ENCODE results near the gene SKOR2. TPM values are rescaled to one million over a fixed set of nuclear protein-coding genes. Genes with fewer than 3 reads are reported as not detected.
"Not testable (repeated sequence)": the region's sequence is repeated elsewhere in the genome, so short reads cannot be mapped to it uniquely, and the experiment has no call there.

The SKOR2 gene
- total RNA-seq, 2 donors from 2014 or later = 1.1 TPM; not detected in 1

- Histone ChIP-seq H3K9me3 (no peaks in the 10 kb centered on the region), H3K4me3 (no peak overlapping the region), H3K27me3 (replicated peaks; ENCODE audit: insufficient read depth) (no peaks in the 10 kb centered on the region), H3K36me3 (no peaks in the 10 kb centered on the region), H3K27ac (no peak overlapping the region), H3K4me1 (replicated peaks) (no peaks in the 10 kb centered on the region)
- TF ChIP-seq CTCF (IDR thresholded peaks at IDR 0.05) (no peak), POLR2A (IDR thresholded peaks at IDR 0.05) (no peak), POLR2AphosphoS5 (IDR thresholded peaks at IDR 0.05) (no peak)
- intact Hi-C loops (cut with DNase I) = no loop called here
- WGBS = 85% methylated on average over 5 of the region's 5 CpGs
- DNase-seq (ENCODE audit: low spot score) = no peak
These were observed 66.9 kb downstream of the SKOR2 start for GRCh38 chr18:47184419-47185050.

DNA sequence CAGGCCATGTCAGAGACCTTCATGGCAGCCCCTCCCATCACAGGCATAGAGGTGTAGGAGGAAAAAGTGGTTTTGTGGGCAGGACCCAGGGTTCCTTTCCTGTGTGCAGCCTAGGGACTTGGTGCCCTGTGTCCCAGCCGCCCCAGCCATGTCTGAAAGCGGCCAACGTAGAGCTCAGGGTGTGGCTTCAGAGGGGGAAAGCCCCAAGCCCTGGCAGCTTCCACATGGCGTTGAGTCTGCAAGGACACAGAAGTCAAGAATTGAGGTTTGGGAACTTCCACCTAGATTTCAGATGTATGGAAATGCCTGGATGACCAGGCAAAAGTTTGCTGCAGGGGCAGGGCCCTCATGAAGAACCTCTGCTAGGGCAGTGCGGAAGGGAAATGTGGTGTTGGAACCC lies 69.3 kb downstream of the SKOR2 start:
- intact Hi-C loops (cut with DNase I); DNase-seq (ENCODE audit: low spot score); H3K4me1 ChIP-seq (replicated peaks); H3K9me3 ChIP-seq; H3K4me3 ChIP-seq; H3K27me3 ChIP-seq (replicated peaks; ENCODE audit: insufficient read depth); H3K36me3 ChIP-seq; H3K27ac ChIP-seq: not testable (repeated sequence)
- WGBS = 91% methylated on average over 5 of the region's 5 CpGs

GRCh38 chr18:47180765-47181164 lies 70.7 kb downstream of the SKOR2 start:
- WGBS = 91% methylated on average over 3 of the region's 3 CpGs
- Histone ChIP-seq H3K4me1 (replicated peaks) (no peaks in the 10 kb centered on the region), H3K27ac (no peak overlapping the region), H3K27me3 (replicated peaks; ENCODE audit: insufficient read depth) (no peaks in the 10 kb centered on the region), H3K9me3 (no peaks in the 10 kb centered on the region), H3K4me3 (no peak overlapping the region), H3K36me3 (no peaks in the 10 kb centered on the region)
- intact Hi-C loops (cut with DNase I) = no loop called here
- DNase-seq (ENCODE audit: low spot score) = no peak
- TF ChIP-seq POLR2A (IDR thresholded peaks at IDR 0.05) (no peak), POLR2AphosphoS5 (IDR thresholded peaks at IDR 0.05) (no peak), CTCF (IDR thresholded peaks at IDR 0.05) (no peak)

- Histone ChIP-seq H3K27me3 (replicated peaks; ENCODE audit: insufficient read depth) (no peaks in the 10 kb centered on the region), H3K36me3 (no peaks in the 10 kb centered on the region), H3K4me1 (replicated peaks) (no peaks in the 10 kb centered on the region), H3K9me3 (no peaks in the 10 kb centered on the region), H3K4me3 (no peak overlapping the region), H3K27ac (no peak overlapping the region)
- 24% methylated on average over 4 of the region's 4 CpGs for WGBS
- TF ChIP-seq POLR2A (IDR thresholded peaks at IDR 0.05) (no peak), CTCF (IDR thresholded peaks at IDR 0.05) (no peak), POLR2AphosphoS5 (IDR thresholded peaks at IDR 0.05) (no peak)
- intact Hi-C loops (cut with DNase I) = no loop called here
- no peak for DNase-seq (ENCODE audit: low spot score)
These were observed 71.9 kb downstream of the SKOR2 start for GRCh38 chr18:47179520-47179919.

- intact Hi-C loops (cut with DNase I) = loop anchor here (2.0 kb wide), 1 partner anchor 25 kb away; the partner anchor contains the start of gene HDHD2
- H3K4me1 ChIP-seq (replicated peaks) = no peaks in the 10 kb centered on the region
- no peaks in the 10 kb centered on the region for H3K36me3 ChIP-seq
- TF ChIP-seq CTCF (IDR thresholded peaks at IDR 0.05) = peak in 2 of 4 experiments; percentile 32 to 44
- peak; percentile 71 for TF ChIP-seq POLR2A (IDR thresholded peaks at IDR 0.05)
- TF ChIP-seq POLR2AphosphoS5 (IDR thresholded peaks at IDR 0.05) = peak; percentile 92
- peak within 1 kb of the TSS; percentile 60 to 74 for H3K4me3 ChIP-seq
- peak; percentile 87 for DNase-seq (ENCODE audit: low spot score)
- H3K27ac ChIP-seq = peak within 1 kb of the TSS; percentile 63 to 67
- H3K9me3 ChIP-seq = no peaks in the 10 kb centered on the region
- no peaks in the 10 kb centered on the region for H3K27me3 ChIP-seq (replicated peaks; ENCODE audit: insufficient read depth)
- WGBS = under 1% methylated on average over 47 of the region's 48 CpGs
These were observed 75.4 kb downstream of the SKOR2 start, which contains the start of gene IER3IP1 for GRCh38 chr18:47175898-47176575. TSS of gene IER3IP1 (minus strand) at chr18:47176364. CDS start at chr18:47176277, 87 bp downstream.
